ENCODE results near the gene CCL28.

- TF ChIP-seq CTCF (IDR thresholded peaks at IDR 0.05) = no peak
- TF ChIP-seq POLR2A (IDR thresholded peaks at IDR 0.05) = peak in 1 of 2 donors; percentile 8
Observed at GRCh38 chr5:43418561-43418960, 6.4 kb upstream of the CCL28 start.
